ENCODE measurements around the gene ENPP5.
A peak's percentile ranks its signal among the peaks of the same experiment; 100 is the strongest.
"Not testable (repeated sequence)": the region's sequence is repeated elsewhere in the genome, so short reads cannot be mapped to it uniquely, and the experiment has no call there.

The ENPP5 gene

DNA sequence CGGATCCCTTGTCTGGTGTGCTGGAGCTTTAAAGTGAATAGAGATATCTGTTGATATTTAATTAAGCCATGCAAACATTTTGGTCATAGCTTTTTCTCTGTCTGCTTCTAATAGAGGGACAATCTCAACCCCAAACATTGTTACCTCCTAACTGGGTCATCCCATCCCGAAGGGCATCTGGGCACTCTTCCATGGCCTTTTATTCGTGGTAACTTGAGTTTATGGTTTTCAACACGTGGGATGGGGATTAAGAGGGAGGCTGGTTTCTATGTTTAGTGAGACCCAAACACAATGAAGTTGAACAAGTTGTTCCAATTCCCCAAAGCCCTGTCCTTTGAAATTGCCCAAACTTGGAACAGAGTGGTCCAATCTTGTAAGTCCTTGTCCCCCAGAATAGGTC lies 1.4 kb upstream of the ENPP5 start:
- no peak for DNase-seq

DNA sequence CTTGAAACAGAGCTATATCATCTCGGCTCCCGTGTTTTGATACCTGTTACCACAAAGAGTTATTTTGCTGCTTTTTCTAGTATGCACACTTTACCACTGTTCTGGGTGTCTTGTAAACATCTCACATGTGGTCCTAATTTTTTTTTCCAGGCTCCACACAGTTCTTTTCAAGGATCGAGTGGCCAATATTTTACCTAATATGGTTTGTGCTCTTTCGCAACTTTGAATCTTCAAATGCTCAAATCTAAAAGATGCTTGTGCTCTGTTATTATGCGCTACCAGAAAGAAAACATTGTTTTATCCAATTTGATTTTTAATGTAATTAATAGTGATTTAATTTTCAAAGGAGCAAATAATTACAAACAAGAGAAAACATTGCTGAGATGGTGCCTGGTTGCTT lies 10.7 kb downstream of the ENPP5 start:
- DNase-seq = no peak

DNA sequence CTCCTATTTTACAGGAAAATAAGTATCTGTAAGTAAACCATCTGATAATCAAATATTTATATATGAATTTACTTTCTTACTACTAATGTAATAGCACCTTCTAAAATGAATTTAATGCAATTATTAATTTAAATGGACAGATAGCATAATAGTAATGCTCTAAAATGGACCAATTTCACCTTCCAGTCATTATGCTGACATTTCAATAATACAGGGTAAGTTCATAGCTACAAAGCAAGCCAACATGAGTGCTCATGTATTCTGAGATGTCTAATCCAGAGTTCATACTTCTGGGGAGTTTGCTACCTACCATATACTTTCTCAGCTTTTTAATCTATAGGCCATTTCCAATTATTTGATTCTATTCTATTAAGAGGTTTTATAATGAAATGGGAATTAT lies 11.6 kb downstream of the ENPP5 start:
- no peak for DNase-seq

DNA sequence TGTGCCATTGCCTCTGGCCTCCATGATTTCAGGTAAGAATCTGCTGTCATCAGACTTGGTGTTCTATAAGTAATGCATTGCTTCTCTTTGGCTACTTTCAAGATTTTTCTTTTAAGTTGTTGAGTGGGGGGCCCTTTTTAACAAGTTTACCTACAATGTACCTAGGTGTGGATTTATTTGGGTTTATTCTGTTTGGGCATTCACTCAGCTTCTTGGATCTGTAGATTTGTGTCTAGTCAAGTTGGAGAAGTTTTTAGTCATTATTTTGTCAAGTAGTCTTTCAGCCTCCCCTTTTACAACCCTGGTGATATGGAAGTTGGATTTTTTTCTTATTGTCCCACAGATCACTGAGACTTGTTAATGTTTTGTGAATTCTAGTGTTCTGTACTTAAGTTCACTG lies 14.1 kb downstream of the ENPP5 start:
- no peak for DNase-seq

DNA sequence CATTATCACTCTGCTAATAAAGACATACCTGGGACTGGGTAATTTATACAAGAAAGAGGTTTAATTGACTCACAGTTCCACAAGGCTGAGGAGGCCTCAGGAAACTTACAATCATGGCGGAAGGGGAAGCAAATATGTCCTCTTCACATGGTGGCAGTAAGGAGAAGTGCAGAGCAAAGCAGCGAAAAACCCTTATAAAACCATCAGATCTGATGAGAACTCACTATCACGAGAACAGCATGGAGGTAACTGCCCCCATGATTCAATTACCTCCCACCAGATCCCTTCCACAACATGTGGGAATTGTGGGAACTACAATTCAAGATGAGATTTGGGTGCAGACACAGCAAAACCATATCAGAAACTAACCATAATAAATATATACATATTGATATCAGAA lies 21.7 kb downstream of the ENPP5 start:
- DNase-seq = not testable (repeated sequence)

DNA sequence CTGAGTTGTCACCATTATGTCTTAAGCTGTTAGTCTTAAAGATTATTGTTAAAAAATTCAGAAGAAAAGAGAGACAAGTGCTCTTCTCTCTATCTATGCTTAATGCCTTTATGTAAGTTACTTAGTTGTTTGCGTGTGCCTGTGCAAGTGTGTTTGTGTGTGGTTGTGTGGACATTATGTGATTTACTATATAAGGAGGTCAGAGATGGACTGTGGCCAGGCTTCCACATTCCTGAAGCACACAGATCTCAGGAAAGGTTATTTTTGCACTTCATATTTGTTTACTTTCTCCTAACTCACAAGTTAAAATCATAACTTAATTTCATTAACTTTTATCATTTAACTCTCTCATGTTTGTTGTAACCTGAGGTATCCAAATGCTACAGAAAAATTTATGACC lies 26.5 kb downstream of the ENPP5 start:
- DNase-seq = no peak

DNA sequence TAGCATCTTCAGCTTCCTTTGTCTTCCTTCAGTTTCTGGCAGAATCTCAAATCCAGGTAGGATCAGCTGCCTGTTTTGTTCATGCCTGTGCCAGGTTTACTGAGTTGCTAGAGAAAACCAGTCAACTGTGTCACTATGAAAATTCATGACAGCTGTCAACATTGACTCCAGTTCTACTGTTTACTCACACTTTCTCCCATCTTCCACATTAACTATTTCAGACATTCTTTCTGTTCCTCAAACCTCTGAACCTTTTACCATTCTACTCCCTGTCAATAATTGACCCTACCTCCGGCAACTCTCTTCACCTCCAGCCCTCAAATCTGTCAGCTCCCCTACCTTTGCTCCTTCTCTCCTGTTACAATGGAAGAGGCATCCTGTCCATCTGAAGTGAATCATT lies 32.5 kb downstream of the ENPP5 start:
- DNase-seq = no peak

DNA sequence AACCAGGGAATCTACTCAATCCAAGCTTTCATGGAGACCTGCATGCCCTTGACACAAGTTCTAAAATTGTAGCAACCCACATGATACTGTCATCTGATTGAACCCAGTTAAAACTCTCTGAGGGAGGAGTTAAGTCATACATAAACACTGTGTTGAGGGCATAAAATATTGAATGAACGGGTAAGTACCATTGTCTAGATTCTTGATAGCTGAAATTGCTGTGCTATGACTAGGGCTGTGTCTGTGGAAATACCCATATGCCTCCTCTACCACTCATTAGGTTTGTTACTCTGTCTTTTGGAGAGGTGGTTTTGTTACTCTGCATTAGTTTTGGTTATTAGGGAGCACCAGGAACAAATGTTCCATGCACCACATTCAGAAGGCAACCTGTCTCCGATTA lies 33.4 kb downstream of the ENPP5 start:
- DNase-seq = no peak

DNA sequence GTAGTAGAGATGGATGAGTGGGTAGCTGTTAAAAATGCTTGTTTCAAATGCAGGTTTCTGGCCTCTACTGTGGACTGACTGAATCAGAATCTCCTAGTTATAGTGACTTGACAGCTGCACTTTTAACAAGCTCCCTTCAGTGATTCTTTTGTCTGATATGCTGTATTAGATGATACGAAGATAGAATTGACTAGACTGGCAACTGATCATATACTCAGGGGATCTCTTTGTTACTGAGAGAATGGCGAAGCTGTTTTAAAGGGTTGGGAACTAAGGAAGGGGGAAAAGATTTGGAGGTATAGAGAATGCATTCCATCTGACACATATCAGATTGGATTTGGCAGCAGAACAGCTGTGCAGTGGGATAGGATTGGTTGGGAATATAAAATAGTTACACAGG lies 33.9 kb downstream of the ENPP5 start:
- no peak for DNase-seq

DNA sequence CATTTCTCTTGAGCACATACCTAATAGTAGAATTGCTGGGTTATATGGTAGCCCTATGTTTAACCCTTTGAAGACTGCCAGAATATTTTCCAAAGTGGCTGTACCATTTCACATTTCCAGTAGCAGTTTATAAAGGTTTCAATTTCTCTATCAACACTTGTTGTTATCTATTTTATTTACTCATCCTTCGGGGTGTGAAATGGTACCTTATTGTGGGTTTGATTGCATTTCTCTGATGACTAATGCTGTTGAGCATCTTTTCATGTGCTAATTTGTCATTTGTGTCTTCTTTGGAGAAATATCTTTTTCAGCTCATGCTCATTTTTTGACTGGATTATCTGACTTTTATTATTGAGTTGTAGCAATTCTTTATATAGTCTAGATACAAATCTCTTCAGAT lies 35.6 kb downstream of the ENPP5 start:
- no peak for DNase-seq

DNA sequence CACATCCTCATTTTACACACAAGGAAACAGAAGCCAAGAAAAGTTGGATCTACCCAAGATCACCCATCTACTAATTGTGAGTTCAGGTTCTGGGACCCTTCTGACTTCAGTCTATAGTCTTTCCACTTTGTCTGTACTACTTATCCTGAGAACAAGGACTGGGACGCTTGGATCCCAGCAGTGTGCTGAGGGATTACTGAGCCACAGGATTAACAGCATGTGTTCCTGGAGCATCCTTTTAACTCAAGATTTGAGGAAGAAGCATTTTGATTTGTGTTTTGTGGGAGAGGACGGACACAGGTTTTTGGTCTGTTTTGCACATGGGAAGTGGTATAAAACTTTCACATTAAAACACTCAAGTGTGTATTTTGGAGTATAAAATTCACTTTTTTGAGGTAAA lies 36.6 kb downstream of the ENPP5 start:
- no peak for DNase-seq

DNA sequence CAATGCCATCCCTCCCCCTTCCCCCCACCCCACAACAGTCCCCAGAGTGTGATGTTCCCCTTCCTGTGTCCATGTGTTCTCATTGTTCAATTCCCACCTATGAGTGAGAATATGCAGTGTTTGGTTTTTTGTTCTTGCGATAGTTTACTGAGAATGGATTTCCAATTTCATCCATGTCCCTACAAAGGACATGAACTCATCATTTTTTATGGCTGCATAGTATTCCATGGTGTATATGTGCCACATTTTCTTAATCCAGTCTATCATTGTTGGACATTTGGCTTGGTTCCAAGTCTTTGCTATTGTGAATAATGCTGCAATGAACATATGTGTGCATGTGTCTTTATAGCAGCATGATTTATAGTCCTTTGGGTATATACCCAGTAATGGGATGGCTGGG lies 39.5 kb downstream of the ENPP5 start:
- DNase-seq = not testable (repeated sequence)

DNA sequence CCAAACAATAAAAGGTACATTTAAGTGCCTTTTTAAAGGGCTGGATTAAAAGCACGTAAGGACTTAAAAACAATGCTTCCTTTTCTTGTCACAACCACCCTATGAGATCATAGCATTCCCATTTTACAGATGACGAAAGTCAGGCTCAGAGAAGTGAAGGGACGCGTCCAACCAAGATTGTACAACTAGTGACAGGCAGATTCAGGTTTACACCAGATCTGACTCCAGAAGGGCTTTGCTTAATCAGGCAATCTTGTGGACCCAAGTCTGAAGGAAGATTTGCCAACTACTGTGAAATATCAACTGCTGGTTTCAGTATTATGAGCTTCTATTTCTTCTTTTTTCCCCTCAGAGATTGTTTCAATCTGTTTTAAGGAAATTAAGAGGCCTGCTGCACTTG lies 40.1 kb downstream of the ENPP5 start:
- DNase-seq = no peak

DNA sequence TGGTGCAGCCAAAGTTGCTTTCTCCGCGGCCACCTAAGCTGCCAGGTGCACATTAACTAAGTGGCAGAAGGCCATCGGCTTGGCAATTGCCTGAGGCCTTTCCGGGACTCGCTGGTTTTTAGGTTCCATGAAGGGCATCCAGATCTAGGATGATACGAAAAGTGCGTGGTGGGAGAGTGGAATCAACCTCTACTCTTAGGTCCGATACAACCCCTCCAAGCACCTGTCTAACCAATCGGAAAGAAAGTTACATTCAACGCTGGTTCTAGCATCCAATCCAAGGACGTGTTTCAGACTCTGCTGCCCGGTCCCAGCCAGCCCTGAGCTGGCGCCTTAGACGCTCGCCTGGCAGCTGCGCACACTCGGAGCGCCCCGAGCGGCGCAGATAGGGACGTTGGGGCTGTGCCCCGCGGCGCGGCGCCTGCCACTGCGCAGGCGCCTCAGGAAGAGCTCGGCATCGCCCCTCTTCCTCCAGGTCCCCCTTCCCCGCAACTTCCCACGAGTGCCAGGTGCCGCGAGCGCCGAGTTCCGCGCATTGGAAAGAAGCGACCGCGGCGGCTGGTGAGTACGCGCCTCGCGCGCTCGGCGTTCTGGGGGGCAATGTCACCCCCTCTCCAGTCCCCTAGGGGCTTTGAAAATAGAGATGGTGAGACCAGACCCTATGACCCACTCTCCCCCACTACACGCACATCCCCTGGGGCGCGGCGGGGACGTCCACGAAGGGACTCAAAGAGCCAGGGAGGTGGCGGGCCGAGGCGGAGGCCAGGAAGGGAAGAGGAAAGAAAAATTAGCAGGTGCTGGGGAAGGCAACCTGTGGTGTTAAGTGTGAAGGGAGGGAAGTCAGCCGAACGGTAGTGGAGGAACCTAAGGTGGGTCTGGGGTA lies 40.9 kb downstream of the ENPP5 start, which contains the start of gene ENPP4:
Gene ENPP4, plus strand, starts transcription at position 361 of the 883 bp plus-strand sequence. CDS start 9,595 bp downstream, outside the sequence.
- peak; percentile 100 for DNase-seq

DNA sequence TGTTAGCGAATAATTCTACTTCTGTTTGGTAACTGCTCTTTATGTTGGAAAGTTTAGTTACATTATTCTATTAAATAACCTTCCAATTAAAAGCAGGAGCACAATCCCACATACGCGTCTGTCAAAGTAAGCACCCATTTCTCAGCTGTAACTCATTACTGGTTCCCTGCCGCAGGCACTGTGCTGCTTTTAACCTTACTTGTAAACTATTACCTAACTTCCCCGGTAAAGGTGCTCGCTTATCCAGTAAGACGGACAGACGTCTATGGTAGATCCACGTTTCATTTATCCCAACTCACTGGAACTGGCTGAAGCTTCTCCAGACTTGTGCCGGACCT lies 41.5 kb downstream of the ENPP5 start:
- DNase-seq = no peak

DNA sequence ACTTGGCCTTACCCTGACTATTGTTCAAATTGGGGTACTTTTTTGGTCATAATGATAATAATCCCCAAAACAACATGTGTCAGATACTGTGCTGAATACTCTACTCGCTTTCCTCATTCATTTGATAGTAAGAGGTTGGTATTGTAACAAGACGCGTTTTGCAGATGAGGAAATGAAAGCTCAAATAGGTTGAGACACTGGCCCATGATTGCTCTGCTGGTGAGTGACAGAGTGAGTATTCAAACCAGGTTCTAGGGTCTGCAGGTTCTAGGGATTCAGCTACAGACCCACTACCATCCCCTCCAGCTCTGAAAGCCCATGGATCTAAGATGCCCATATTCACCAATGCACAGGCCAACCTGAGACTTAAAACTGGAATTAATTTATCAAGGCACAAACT lies 42.3 kb downstream of the ENPP5 start:
- no peak for DNase-seq

DNA sequence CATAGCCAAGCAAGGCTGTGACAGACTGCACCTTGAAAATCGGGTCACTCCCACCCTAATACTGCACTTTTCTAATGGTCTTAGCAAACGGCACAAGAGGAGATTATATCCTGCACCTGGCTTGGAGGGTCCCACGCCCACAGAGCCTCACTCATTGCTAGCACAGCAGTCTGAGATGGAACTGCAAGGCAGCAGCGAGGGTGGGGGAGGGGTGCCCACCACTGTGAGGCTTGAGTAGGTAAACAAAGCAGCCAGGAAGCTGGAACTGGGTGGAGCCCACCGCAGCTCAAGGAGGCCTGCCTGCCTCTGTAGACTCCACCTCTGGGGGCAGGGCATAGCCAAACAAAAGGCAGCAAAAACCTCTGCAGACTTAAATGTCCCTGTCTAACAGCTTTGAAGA lies 51.1 kb downstream of the ENPP5 start:
- DNase-seq = not testable (repeated sequence)

DNA sequence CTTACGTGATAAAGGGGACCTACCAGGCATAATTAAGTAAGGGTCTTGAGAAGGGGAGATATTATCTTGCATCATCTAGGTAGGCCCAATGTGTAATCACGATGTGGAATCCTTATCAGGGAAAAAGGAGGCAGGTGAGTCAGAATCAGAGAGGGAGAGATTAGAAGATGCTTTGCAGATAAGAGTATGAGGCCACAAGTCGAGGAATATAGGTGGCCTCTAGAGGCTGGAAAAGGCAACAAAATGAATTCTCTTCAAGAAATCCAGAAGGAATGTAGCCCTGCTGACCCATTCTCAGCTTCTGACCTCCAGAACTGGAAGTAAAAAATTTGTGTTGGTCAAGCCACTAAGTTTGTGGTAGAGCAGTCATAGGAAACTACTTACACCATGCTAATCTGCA lies 51.9 kb downstream of the ENPP5 start:
- no peak for DNase-seq

DNA sequence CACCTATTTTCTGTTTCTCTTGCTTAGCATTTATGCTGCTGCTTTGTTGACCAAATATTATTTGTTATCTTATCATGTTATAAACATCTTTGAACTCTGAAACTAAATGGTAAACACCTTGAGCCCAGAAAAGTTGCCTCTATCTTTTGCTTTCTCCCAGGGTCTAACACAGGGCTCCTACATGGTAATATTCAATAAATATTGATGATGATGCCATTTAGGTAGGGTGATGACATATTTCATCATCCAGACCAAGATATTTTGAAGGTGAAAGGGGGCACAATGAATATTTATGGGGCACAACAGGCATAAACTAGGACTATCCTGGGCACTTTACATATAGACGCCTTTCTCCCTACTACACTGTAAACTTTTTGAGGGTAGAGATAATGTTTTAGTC lies 52.6 kb downstream of the ENPP5 start:
- no peak for DNase-seq

DNA sequence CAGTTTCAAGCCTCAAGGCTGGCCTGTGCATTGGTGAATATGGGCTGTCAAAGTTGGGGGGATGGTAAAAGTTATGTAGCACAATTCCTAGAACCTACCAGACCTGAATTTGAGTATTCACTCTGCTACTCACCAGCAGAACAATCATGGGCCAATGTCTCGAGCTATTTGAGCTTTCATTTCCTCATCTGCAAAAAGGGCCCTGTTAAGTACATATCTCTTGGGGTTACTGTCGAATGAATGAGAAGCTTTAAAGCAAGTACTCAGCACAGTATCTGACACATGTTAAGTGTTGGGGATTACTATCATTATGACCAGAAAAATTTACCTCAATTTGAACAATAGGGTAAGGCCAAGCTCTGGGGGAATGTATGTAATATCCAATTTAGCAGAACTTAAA lies 54.5 kb downstream of the ENPP5 start:
- DNase-seq = no peak

DNA sequence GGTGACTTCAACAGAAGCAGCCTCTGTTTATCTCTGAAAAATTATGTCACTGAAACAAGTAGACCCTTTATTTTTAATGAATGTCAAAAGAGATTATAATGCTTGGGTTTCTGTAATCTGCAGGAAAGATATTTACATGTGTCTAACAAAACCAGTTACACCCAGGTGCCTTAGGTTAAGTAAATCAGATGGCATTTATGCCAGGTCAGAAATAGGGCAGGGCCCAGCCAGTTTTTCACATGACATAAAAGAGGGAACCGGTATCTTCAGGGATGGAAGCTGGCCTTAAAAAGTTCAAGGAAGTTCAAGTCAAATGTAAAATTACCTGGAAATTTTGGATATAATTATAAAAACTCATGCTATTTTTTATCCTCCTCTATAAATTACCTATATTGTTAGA lies 55.1 kb downstream of the ENPP5 start:
- DNase-seq = no peak

DNA sequence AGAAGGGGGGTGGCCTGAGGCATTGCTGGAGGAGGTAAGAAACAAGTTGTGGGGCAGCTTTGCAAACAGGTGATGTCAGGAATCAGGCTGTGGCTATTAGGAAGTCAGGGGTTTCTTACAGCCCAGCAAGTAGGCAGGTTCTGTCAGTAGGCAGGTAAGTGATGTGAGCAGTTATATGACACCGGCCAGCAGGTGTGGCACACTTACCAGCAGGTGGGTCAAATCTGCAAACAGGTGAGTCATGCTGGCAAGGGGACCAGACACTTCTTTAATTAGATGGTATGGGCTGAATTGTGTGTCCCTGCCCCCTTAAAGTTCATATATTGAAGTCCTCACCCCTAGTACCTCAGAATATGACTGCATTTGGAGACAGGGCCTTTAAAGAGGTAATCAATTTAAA lies 57.4 kb downstream of the ENPP5 start:
- DNase-seq = no peak
